ENCODE results near the gene SHROOM3. TPM values are rescaled to one million over a fixed set of nuclear protein-coding genes. Genes with fewer than 3 reads are reported as not detected.

Gene SHROOM3
- total RNA-seq, 4 donors from 2014 or later = 20.3 to 50.9 (median 34.9) TPM

DNA sequence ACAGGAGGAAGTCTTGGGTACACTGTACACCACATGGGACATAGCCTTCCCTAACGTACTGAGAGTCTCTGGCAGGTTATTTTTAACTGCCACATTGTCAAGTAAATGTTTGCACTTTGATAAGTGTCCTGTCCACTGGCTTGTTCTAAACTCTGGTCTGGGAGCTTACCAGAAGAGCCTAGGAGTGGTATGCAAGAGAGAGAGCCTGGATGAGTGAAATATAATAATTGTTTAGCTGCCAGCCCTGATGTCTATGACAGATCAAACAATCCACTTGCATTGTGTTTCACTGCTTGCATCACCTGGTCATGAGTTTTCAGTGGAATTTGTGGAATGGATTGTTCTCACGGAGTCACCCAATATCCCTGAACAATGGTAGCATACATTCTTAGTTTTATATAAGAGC, 91.6 kb downstream of the SHROOM3 start:
- no peaks in the 10 kb centered on the region for H3K36me3 ChIP-seq
- no peaks in the 10 kb centered on the region for H3K9me3 ChIP-seq
- H3K4me1 ChIP-seq = no peaks in the 10 kb centered on the region
- 35 to 49% methylated on average over 2 of the region's 2 CpGs for WGBS, 2 donors
- H3K4me3 ChIP-seq = no peak overlapping the region
- H3K27ac ChIP-seq = peak overlapping the region in 2 of 4 donors; percentile 22 to 40
- intact Hi-C loops (cut with DNase I) = no loop called here
- DNase-seq = no peak
- no peaks in the 10 kb centered on the region for H3K27me3 ChIP-seq
- TF ChIP-seq POLR2A (IDR thresholded peaks at IDR 0.05) = no peak
- no peak for TF ChIP-seq CTCF (IDR thresholded peaks at IDR 0.05)

DNA sequence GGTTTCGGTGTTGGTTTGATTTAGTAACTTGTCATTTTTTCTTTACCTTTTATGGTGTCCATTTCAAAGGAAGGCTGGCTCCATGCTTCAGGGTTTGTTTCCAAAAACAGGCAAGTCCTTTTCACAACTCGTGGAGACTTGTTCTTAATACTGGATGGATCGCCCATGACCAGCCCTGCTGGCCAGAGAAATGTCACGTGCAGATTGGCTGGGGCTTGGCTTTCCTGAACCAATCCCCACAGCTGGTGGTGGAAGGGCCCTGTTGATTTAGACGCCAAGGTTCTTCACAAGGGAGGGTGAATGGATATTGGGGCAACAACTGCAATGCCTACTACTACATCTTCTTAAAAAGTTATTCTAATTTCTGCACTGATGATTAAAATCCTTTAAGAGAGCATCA, 92.6 kb downstream of the SHROOM3 start:
- 46 to 60% methylated on average over 5 of the region's 5 CpGs for WGBS, 2 donors
- Histone ChIP-seq H3K4me3 (no peak overlapping the region), H3K9me3 (no peaks in the 10 kb centered on the region), H3K27ac (peak overlapping the region in 1 of 4 donors; percentile 22), H3K27me3 (no peaks in the 10 kb centered on the region), H3K36me3 (no peaks in the 10 kb centered on the region), H3K4me1 (no peaks in the 10 kb centered on the region)
- DNase-seq = no peak
- intact Hi-C loops (cut with DNase I) = no loop called here
- TF ChIP-seq CTCF (IDR thresholded peaks at IDR 0.05) (no peak), POLR2A (IDR thresholded peaks at IDR 0.05) (no peak)

- DNase-seq = no peak
- WGBS, 2 donors = 17 to 25% methylated on average over 2 of the region's 2 CpGs
- intact Hi-C loops (cut with DNase I) = no loop called here
Observed at GRCh38 chr4:76531597-76531996, 96.6 kb downstream of the SHROOM3 start.

GRCh38 chr4:76532805-76533204, 97.8 kb downstream of the SHROOM3 start:
- no peaks in the 10 kb centered on the region for H3K27me3 ChIP-seq
- WGBS, 2 donors = 43 to 59% methylated on average over 2 of the region's 2 CpGs
- H3K36me3 ChIP-seq = no peaks in the 10 kb centered on the region
- no peak overlapping the region for H3K4me3 ChIP-seq
- no peaks in the 10 kb centered on the region for H3K9me3 ChIP-seq
- no peaks in the 10 kb centered on the region for H3K4me1 ChIP-seq
- DNase-seq = no peak
- TF ChIP-seq CTCF (IDR thresholded peaks at IDR 0.05) = no peak
- no peak for TF ChIP-seq POLR2A (IDR thresholded peaks at IDR 0.05)
- no peak overlapping the region for H3K27ac ChIP-seq
- intact Hi-C loops (cut with DNase I) = no loop called here

More at GRCh38 chr4:76531597-76531996, 96.6 kb downstream of the SHROOM3 start:
- no peaks in the 10 kb centered on the region for H3K4me1 ChIP-seq
- no peak for TF ChIP-seq POLR2A (IDR thresholded peaks at IDR 0.05)
- TF ChIP-seq CTCF (IDR thresholded peaks at IDR 0.05) = no peak
- H3K36me3 ChIP-seq = no peaks in the 10 kb centered on the region
- no peaks in the 10 kb centered on the region for H3K9me3 ChIP-seq
- H3K27ac ChIP-seq = no peak overlapping the region
- H3K27me3 ChIP-seq = no peaks in the 10 kb centered on the region
- no peak overlapping the region for H3K4me3 ChIP-seq

- DNase-seq = no peak
- intact Hi-C loops (cut with DNase I) = no loop called here
- Histone ChIP-seq H3K36me3 (no peaks in the 10 kb centered on the region), H3K4me1 (no peaks in the 10 kb centered on the region), H3K27ac (no peak overlapping the region), H3K27me3 (no peaks in the 10 kb centered on the region), H3K9me3 (no peaks in the 10 kb centered on the region), H3K4me3 (no peak overlapping the region)
- TF ChIP-seq CTCF (IDR thresholded peaks at IDR 0.05) (no peak), POLR2A (IDR thresholded peaks at IDR 0.05) (no peak)
Observed at GRCh38 chr4:76533314-76533713, 98.3 kb downstream of the SHROOM3 start.
